Astrocyte (in vitro differentiated cells and primary cell): Measurements from ENCODE around the gene MED13L. TPM values are rescaled to one million over a fixed set of nuclear protein-coding genes. Genes with fewer than 3 reads are reported as not detected.

Source experiments
- DNase-seq: peaks from one replicate; pipeline ENCODE4 v3.0.0-alpha.2; 2010; ENCODE audit warnings: low read depth
- FAIRE-seq: peaks from 2 replicates; lab custom pipeline; 2011; peaks lifted over from hg19 to GRCh38; lab: Jason Lieb, UNC
- H2AFZ ChIP-seq: 2 replicates; pipeline ENCODE4 v1.6.0; 2012; ENCODE audit warnings: low read depth, low read length, inconsistent platforms
- H3K27ac ChIP-seq: 2 replicates; pipeline ENCODE4 v1.5.1; 2011; ENCODE audit warnings: low read depth, low read length, inconsistent platforms
- H3K27me3 ChIP-seq: 2 replicates; pipeline ENCODE4 v1.6.0; 2011; ENCODE audit warnings: low read length, inconsistent platforms; ENCODE audit not compliant: insufficient read depth
- H3K36me3 ChIP-seq: 2 replicates; pipeline ENCODE4 v1.5.1; 2011; ENCODE audit warnings: low read length, inconsistent platforms; ENCODE audit not compliant: insufficient read depth
- H3K4me1 ChIP-seq: 2 replicates; pipeline ENCODE4 v1.5.1; 2011; ENCODE audit warnings: low read length, inconsistent platforms; ENCODE audit not compliant: insufficient read depth
- H3K4me2 ChIP-seq: 2 replicates; pipeline ENCODE4 v1.6.0; 2012; ENCODE audit warnings: low read length, inconsistent platforms
- H3K4me3 ChIP-seq: 2 replicates; pipeline ENCODE4 v1.5.1; 2011; ENCODE audit warnings: low read depth, mild to moderate bottlenecking, low read length, inconsistent platforms; ENCODE audit not compliant: insufficient read depth
- H3K79me2 ChIP-seq: 2 replicates; pipeline ENCODE4 v1.6.0; 2012; ENCODE audit warnings: mild to moderate bottlenecking, low read length, inconsistent platforms; ENCODE audit not compliant: insufficient read depth
- H3K9ac ChIP-seq: 2 replicates; pipeline ENCODE4 v1.6.0; 2012; ENCODE audit warnings: mild to moderate bottlenecking, low read length, inconsistent platforms
- H3K9me3 ChIP-seq: 2 replicates; pipeline ENCODE4 v1.5.1; 2012; ENCODE audit warnings: low read depth, mild to moderate bottlenecking, low read length, inconsistent platforms; ENCODE audit not compliant: insufficient read depth
- H4K20me1 ChIP-seq: 2 replicates; pipeline ENCODE4 v1.6.0; 2012; ENCODE audit warnings: low read length, inconsistent platforms; ENCODE audit not compliant: insufficient read depth
- H3K27ac Mint-ChIP-seq: one replicate; pipeline ENCODE4 v1.8.0; 2021; ENCODE audit warnings: mild to moderate bottlenecking, mixed read lengths; ENCODE audit not compliant: unreplicated experiment
- H3K27me3 Mint-ChIP-seq: one replicate; pipeline ENCODE4 v1.8.0; 2021; ENCODE audit warnings: low read depth, mixed read lengths; ENCODE audit not compliant: unreplicated experiment
- H3K36me3 Mint-ChIP-seq: one replicate; pipeline ENCODE4 v1.8.0; 2021; ENCODE audit warnings: low read depth, mixed read lengths; ENCODE audit not compliant: unreplicated experiment
- H3K4me1 Mint-ChIP-seq: one replicate; pipeline ENCODE4 v1.8.0; 2021; ENCODE audit warnings: low read depth, mixed read lengths; ENCODE audit not compliant: unreplicated experiment
- H3K4me3 Mint-ChIP-seq: one replicate; pipeline ENCODE4 v1.8.0; 2021; ENCODE audit warnings: mild to moderate bottlenecking, moderate library complexity, mixed read lengths; ENCODE audit not compliant: unreplicated experiment
- H3K9me3 Mint-ChIP-seq: one replicate; pipeline ENCODE4 v1.8.0; 2021; ENCODE audit warnings: mild to moderate bottlenecking, mixed read lengths; ENCODE audit not compliant: unreplicated experiment
- CTCF ChIP-seq: IDR thresholded peaks from 2 replicates; pipeline ENCODE4 v1.5.1; 2011; ENCODE audit warnings: low read depth, mild to moderate bottlenecking, inconsistent platforms, low read length, moderate library complexity; ENCODE audit not compliant: insufficient read depth
- EZH2 ChIP-seq: IDR thresholded peaks from 2 replicates; pipeline ENCODE4 v1.6.1; 2012; ENCODE audit warnings: mild to moderate bottlenecking, low read length, inconsistent platforms; ENCODE audit not compliant: insufficient read depth
- total RNA-seq: library from RNA; stranded (reverse); gene quantifications from 2 replicates; pipeline ENCODE4 v1.2.1, GENCODE V29; 2021

The MED13L gene
- total RNA-seq, 1 donor from 2014 or later: 153 TPM

GRCh38 chr12:115993737-115994136, 283.8 kb downstream of the MED13L start:
- Mint-ChIP-seq H3K4me1 (peaks cover 13% of the 10 kb centered on the region), H3K4me3 (no peak overlapping the region), H3K36me3 (peaks cover 15% of the 10 kb centered on the region), H3K9me3 (no peaks in the 10 kb centered on the region), H3K27me3 (no peaks in the 10 kb centered on the region), H3K27ac (no peak overlapping the region)
- Histone ChIP-seq H3K27me3 (no peaks in the 10 kb centered on the region), H4K20me1 (peaks cover 50% of the 10 kb centered on the region), H3K4me1 (no peaks in the 10 kb centered on the region), H3K36me3 (peaks cover 44% of the 10 kb centered on the region), H3K79me2 (peaks cover 20% of the 10 kb centered on the region), H3K4me2 (no peak overlapping the region), H2AFZ (no peak overlapping the region), H3K9ac (no peak overlapping the region), H3K4me3 (no peak overlapping the region), H3K27ac (no peak overlapping the region), H3K9me3 (no peaks in the 10 kb centered on the region)
- no peak for DNase-seq
- TF ChIP-seq CTCF: no peak
- no peak for TF ChIP-seq EZH2
- no peak for FAIRE-seq

- no peaks in the 10 kb centered on the region for H3K27me3 Mint-ChIP-seq
- Histone ChIP-seq H3K79me2 (peaks cover 43% of the 10 kb centered on the region), H4K20me1 (peaks cover 64% of the 10 kb centered on the region)
These were observed 287.3 kb downstream of the MED13L start for GRCh38 chr12:115990241-115990640.

More at GRCh38 chr12:115990241-115990640, 287.3 kb downstream of the MED13L start:
- no peak overlapping the region for H3K4me2 ChIP-seq
- H3K27ac Mint-ChIP-seq: no peak overlapping the region
- H3K4me1 Mint-ChIP-seq: peaks cover 19% of the 10 kb centered on the region
- peaks cover 28% of the 10 kb centered on the region for H3K36me3 Mint-ChIP-seq
- no peaks in the 10 kb centered on the region for H3K4me1 ChIP-seq
- no peak overlapping the region for H2AFZ ChIP-seq
- TF ChIP-seq CTCF: no peak
- no peak for TF ChIP-seq EZH2
- H3K36me3 ChIP-seq: peaks cover 31% of the 10 kb centered on the region
- H3K9me3 Mint-ChIP-seq: no peaks in the 10 kb centered on the region
- H3K9me3 ChIP-seq: no peaks in the 10 kb centered on the region
- H3K4me3 ChIP-seq: no peak overlapping the region
- DNase-seq: no peak
- FAIRE-seq: no peak
- H3K27ac ChIP-seq: no peak overlapping the region
- no peaks in the 10 kb centered on the region for H3K27me3 ChIP-seq
- H3K4me3 Mint-ChIP-seq: no peak overlapping the region
- H3K9ac ChIP-seq: no peak overlapping the region
